DND-41 (cell line): ENCODE results near the gene ATAD3C.
A peak's percentile ranks its signal among the peaks of the same experiment; 100 is the strongest.
"Not testable (repeated sequence)": the region's sequence is repeated elsewhere in the genome, so short reads cannot be mapped to it uniquely, and the experiment has no call there.

Source experiments
- ATAC-seq: fragments of 200-7000 bp; cut with Tn5 transposase; 3 replicates; pipeline ENCODE4 v1.9.1; 2021; ENCODE audit warnings: low read depth; ENCODE audit not compliant: insufficient read depth
- DNase-seq: peaks from one replicate; pipeline ENCODE4 v3.0.0-alpha.2; 2020
- H2AFZ ChIP-seq: 2 replicates; pipeline ENCODE4 v1.6.0; 2012; ENCODE audit warnings: low read depth, low read length
- H3K27ac ChIP-seq: 2 replicates; pipeline ENCODE4 v1.5.1; 2012; ENCODE audit warnings: low read length, inconsistent platforms
- H3K27me3 ChIP-seq: fragments of 200-600 bp; sonication (generic); 2 replicates; pipeline ENCODE4 v1.6.0; 2012; ENCODE audit warnings: low read length, mild to moderate bottlenecking, inconsistent platforms; ENCODE audit not compliant: insufficient read depth, poor library complexity
- H3K36me3 ChIP-seq: 2 replicates; pipeline ENCODE4 v1.5.1; 2012; ENCODE audit warnings: low read length, inconsistent platforms; ENCODE audit not compliant: insufficient read depth
- H3K4me1 ChIP-seq: 2 replicates; pipeline ENCODE4 v1.5.1; 2012; ENCODE audit warnings: mild to moderate bottlenecking, low read length; ENCODE audit not compliant: insufficient read depth
- H3K4me2 ChIP-seq: 2 replicates; pipeline ENCODE4 v1.6.0; 2012; ENCODE audit warnings: mild to moderate bottlenecking, moderate library complexity, low read length, inconsistent platforms; ENCODE audit not compliant: insufficient read depth
- H3K4me3 ChIP-seq, 2 experiments: fragments of 200-600 bp in 1 of 2; shearing (Covaris generic) in 1 of 2; 2 replicates each; pipeline ENCODE4 v1.5.1; 2012 to 2016; ENCODE audit warnings: inconsistent platforms in 2 of 2, low read length in 2 of 2, mild to moderate bottlenecking in 2 of 2, low read depth in 1 of 2, moderate library complexity in 1 of 2
- H3K79me2 ChIP-seq: 2 replicates; pipeline ENCODE4 v1.6.0; 2012; ENCODE audit warnings: low read length, inconsistent platforms; ENCODE audit not compliant: insufficient read depth
- H3K9ac ChIP-seq: 2 replicates; pipeline ENCODE4 v1.6.0; 2012; ENCODE audit warnings: low read depth, mild to moderate bottlenecking, inconsistent platforms, low read length, moderate library complexity
- H3K9me3 ChIP-seq: 2 replicates; pipeline ENCODE4 v1.5.1; 2012; ENCODE audit warnings: low read length, moderate library complexity, mild to moderate bottlenecking, inconsistent platforms; ENCODE audit not compliant: insufficient read depth, severe bottlenecking
- H4K20me1 ChIP-seq: 2 replicates; pipeline ENCODE4 v1.6.0; 2012; ENCODE audit warnings: low read length; ENCODE audit not compliant: insufficient read depth
- EZH2 ChIP-seq: IDR thresholded peaks from 3 replicates; pipeline ENCODE4 v1.6.1; 2012; ENCODE audit warnings: borderline replicate concordance, low read depth, mild to moderate bottlenecking, moderate library complexity, low read length, inconsistent platforms; ENCODE audit not compliant: severe bottlenecking
- TF ChIP-seq, protein P1 (sequence below): IDR thresholded peaks from 2 replicates; pipeline ENCODE4 v1.5.1; 2012; ENCODE audit warnings: borderline replicate concordance, low read length, moderate library complexity, mild to moderate bottlenecking; ENCODE audit not compliant: poor library complexity, severe bottlenecking; ENCODE audit errors: extremely low read depth

ATAD3C gene

DNA sequence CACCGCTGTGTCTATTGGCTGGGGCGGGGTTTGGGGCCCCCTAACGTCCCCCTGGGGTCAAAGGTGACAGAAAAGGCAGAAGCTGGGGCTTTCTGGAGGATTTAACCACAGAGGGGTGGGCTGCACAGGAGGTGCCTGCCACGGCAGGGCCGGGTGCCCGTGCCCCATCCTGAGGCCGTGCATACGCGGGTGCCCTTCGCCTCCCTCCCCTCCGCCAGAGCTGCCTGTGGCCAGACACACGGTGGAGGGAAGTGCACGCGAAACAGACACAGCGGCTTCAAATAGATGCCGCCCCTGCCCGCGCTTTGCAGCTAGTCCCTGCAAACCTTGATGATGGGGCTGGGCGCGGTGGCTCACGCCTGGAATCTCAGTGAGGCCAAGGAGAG, 60.0 kb downstream of the ATAD3C start:
- H3K4me3 ChIP-seq, H3K9me3 ChIP-seq, H3K27me3 ChIP-seq, DNase-seq, H3K9ac ChIP-seq, H3K4me2 ChIP-seq, H3K27ac ChIP-seq, H3K36me3 ChIP-seq, H2AFZ ChIP-seq, ATAC-seq, H4K20me1 ChIP-seq: not testable (repeated sequence)
- H3K4me1 ChIP-seq, result peaks cover 30% of the 10 kb centered on the region
- peaks cover 22% of the 10 kb centered on the region for H3K79me2 ChIP-seq

DNA sequence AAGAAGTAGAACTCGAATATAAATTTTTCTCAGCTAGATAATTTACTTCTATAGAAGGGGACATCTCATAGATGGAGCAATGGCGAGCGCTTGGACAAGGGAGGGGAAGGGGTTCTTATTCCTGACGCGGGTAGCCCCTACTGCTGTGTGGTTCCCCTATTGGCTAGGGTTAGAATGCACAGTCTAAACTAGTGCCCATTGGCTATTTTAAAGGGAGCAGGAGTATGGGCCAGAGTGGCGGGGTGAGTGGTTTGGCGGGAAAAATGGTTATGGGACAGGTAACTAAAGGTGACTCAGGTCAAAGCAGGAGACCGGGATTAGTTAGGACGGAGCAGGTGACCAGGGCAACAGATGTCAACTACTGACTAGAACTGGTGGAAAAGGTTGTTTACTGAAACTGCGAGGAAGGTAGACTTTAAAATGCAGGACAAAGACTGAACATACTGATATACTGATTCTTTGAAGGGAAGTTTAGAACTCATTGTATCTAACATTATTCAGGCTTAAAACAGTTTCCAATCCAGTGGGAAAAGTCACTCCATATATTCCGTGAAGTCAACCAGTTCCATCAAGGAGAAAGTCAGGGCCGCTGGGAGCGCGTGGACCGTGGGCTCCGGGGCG, 61.5 kb downstream of the ATAD3C start:
- Histone ChIP-seq H3K9me3 (no peaks in the 10 kb centered on the region), H2AFZ (peak overlapping the region; percentile 75), H3K36me3 (peaks cover 11% of the 10 kb centered on the region; the same call in 1 of the 2 replicates), H3K9ac (peak overlapping the region; percentile 86), H4K20me1 (peaks cover 9% of the 10 kb centered on the region; the same call in 1 of the 2 replicates), H3K27me3 (no peaks in the 10 kb centered on the region), H3K4me2 (peak overlapping the region; percentile 88), H3K79me2 (peaks cover 35% of the 10 kb centered on the region), H3K4me3 (peak overlapping the region; percentile 71 to 84), H3K4me1 (peaks cover 19% of the 10 kb centered on the region), H3K27ac (peak overlapping the region; percentile 85)
- DNase-seq, result no peak
- TF ChIP-seq, protein P1, sequence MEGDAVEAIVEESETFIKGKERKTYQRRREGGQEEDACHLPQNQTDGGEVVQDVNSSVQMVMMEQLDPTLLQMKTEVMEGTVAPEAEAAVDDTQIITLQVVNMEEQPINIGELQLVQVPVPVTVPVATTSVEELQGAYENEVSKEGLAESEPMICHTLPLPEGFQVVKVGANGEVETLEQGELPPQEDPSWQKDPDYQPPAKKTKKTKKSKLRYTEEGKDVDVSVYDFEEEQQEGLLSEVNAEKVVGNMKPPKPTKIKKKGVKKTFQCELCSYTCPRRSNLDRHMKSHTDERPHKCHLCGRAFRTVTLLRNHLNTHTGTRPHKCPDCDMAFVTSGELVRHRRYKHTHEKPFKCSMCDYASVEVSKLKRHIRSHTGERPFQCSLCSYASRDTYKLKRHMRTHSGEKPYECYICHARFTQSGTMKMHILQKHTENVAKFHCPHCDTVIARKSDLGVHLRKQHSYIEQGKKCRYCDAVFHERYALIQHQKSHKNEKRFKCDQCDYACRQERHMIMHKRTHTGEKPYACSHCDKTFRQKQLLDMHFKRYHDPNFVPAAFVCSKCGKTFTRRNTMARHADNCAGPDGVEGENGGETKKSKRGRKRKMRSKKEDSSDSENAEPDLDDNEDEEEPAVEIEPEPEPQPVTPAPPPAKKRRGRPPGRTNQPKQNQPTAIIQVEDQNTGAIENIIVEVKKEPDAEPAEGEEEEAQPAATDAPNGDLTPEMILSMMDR, result peak; percentile 17
- no peak for TF ChIP-seq EZH2
- ATAC-seq, result no peak

DNA sequence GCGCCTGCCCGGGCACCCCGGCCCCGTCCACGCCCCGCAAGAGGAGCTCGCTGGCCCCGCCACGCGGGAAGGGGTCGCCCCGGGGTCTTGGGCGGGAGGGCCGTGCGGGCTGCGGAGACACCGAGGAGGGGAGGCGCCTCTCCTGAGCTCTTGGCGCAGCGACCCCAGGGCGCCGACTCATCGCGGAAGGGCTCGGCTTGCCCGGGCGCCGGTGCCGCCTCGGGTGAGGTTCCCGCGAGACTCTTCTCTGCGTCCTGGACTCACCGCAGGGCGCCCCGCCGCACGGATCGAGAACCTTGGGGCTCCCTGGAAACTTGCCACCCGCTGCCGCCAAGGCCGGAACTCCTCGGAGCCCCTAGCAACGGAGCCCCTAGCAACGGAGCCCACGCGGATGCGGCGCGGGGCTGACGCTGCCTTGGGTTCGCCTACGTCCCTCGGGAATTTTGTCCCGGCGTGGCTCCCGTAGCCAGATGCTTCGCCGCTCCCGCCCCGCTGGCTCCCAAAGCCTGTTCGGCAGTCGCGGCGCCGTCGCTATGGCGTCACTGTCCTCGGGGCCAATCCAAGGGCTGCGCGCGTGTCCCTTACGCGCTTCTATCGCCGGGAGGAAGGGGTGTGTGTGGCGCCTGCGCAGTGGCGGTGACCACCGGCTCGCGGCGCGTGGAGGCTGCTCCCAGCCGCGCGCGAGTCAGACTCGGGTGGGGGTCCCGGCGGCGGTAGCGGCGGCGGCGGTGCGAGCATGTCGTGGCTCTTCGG, 62.2 kb downstream of the ATAD3C start, which contains the start of gene ATAD3A:
ATAD3A (plus strand) TSS at position 630 of the 753 bp plus-strand sequence; CDS start at position 737, 107 bp downstream.
- Histone ChIP-seq H3K9ac (peak within 1 kb of the TSS; percentile 86), H3K4me2 (peak within 1 kb of the TSS; percentile 88), H4K20me1 (peaks cover 9% of the 10 kb centered on the region; the same call in 1 of the 2 replicates), H3K4me1 (peaks cover 19% of the 10 kb centered on the region), H2AFZ (peak within 1 kb of the TSS; percentile 75), H3K79me2 (peaks cover 35% of the 10 kb centered on the region), H3K27me3 (no peaks in the 10 kb centered on the region), H3K27ac (peak within 1 kb of the TSS; percentile 85), H3K9me3 (no peaks in the 10 kb centered on the region), H3K4me3 (peak within 1 kb of the TSS; percentile 71 to 84), H3K36me3 (peaks cover 13% of the 10 kb centered on the region; the same call in 1 of the 2 replicates)
- DNase-seq (peak; percentile 98), ATAC-seq (peak; percentile 92)
- TF ChIP-seq EZH2, result no peak
- TF ChIP-seq, protein P1, result no peak

DNA sequence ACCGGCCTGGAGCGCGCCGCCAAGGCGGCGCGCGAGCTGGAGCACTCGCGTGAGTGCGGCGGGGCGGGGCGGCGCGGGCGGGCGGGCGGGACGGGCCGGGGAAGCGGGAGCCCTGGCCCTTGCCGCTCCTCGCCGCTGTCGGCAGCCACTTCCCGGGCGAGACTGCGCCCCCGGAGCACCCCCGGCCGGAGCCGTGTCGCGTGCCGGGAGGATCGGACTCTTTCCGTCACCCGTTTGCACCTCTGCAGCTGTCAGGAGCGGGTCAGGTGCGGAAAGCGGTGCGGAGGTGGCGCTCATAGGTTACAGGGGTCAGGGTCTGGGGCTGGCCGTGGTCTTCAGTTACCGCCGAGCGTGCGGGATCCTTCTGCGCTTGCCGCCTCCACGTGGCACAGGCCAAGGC, 62.9 kb downstream of the ATAD3C start:
- Histone ChIP-seq H3K4me1 (peaks cover 19% of the 10 kb centered on the region), H3K36me3 (peaks cover 17% of the 10 kb centered on the region; the same call in 1 of the 2 replicates), H3K9ac (peak overlapping the region; percentile 86), H3K79me2 (peaks cover 35% of the 10 kb centered on the region), H3K4me3 (peak overlapping the region; percentile 43 to 84; a peak in 3 of 4 replicates), H3K4me2 (peak overlapping the region; percentile 69), H3K27ac (peak overlapping the region; percentile 54; the same call in 1 of the 2 replicates)
- H3K27me3 ChIP-seq, H2AFZ ChIP-seq, H3K9me3 ChIP-seq, H4K20me1 ChIP-seq: not testable (repeated sequence)
- DNase-seq, result peak; percentile 22
- ATAC-seq, result 0 out of 3 replicates have a peak, but pooled peaks have one; percentile 1

DNA sequence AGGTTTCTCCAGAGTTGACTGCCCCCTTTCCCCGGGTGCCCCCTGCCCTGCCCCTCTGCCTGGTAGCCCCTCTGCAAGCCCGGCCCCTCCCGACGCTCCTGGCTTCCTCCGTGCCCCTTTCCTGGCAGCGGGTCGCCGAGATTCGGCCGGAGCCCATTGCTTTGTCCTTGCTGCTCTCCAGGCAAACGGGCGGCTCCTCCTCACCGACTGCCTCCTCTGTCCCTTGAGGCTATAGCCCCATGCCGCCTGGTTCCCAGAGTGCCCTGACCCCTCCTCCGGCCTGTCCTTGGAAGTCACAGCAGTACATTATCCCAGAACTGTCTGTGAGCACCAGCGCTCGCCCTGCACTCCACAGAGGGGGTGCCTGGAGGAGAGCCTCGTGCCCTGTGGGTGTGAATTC, 64.2 kb downstream of the ATAD3C start:
- not testable (repeated sequence) for H3K9me3 ChIP-seq, H2AFZ ChIP-seq, DNase-seq, H3K27me3 ChIP-seq, H3K27ac ChIP-seq, ATAC-seq
- H4K20me1 ChIP-seq, result peaks cover 14% of the 10 kb centered on the region; the same call in 1 of the 2 replicates
- peaks cover 35% of the 10 kb centered on the region for H3K79me2 ChIP-seq
- H3K9ac ChIP-seq, result peak overlapping the region; percentile 21
- H3K4me3 ChIP-seq, result peak overlapping the region in 1 of 2 experiments; percentile 39; a peak in 1 of 4 replicates
- H3K36me3 ChIP-seq, result peaks cover 28% of the 10 kb centered on the region
- H3K4me2 ChIP-seq, result peak overlapping the region; percentile 56; the same call in 1 of the 2 replicates
- peaks cover 19% of the 10 kb centered on the region for H3K4me1 ChIP-seq

DNA sequence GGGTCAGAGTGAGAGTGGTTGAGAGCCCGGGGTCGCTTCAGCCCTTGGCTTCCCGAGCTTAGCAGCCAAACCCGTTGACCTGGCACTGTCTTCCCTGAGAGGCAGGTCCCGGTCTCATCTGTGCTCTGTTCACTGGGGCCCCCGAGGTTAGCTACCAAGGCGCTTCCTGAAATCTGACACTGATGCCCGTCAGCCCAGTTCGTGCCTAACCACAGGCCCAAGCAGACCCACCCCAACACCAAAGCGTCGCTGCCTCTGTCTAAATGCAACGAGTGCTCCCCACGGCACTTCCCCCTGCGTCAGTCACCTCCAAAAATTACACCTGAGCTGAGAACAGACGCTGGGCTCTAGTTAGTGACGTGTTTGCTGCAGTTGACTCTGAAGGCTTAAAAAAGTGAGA, 64.9 kb downstream of the ATAD3C start:
- H3K4me2 ChIP-seq, DNase-seq, ATAC-seq: not testable (repeated sequence)

More for the DNA sequence above, 64.9 kb downstream of the ATAD3C start:
- H3K9me3 ChIP-seq, H3K27ac ChIP-seq, H2AFZ ChIP-seq, H3K27me3 ChIP-seq, H3K4me3 ChIP-seq, H3K9ac ChIP-seq: not testable (repeated sequence)
- Histone ChIP-seq H4K20me1 (peaks cover 14% of the 10 kb centered on the region; the same call in 1 of the 2 replicates), H3K79me2 (peaks cover 35% of the 10 kb centered on the region), H3K36me3 (peaks cover 30% of the 10 kb centered on the region), H3K4me1 (peaks cover 19% of the 10 kb centered on the region)
